H1 (cell line): ENCODE data around the gene DDX1.

ENCODE experiments used
- CHD1 ChIP-seq: IDR thresholded peaks from 2 replicates; pipeline ENCODE4 v1.6.1; 2012; ENCODE audit warnings: low read depth, low read length, improper control_type of control experiment
- EP300 ChIP-seq, 2 experiments: IDR thresholded peaks; 1 replicate in 1 of 2; 2 replicates in 1 of 2; pipeline ENCODE4 v1.6.1; 2011 to 2012; ENCODE audit warnings: low read depth in 2 of 2, low read length in 2 of 2, mild to moderate bottlenecking in 2 of 2, borderline replicate concordance in 1 of 2, inconsistent platforms in 1 of 2, moderate library complexity in 1 of 2
- EZH2 ChIP-seq: fragments of 200-600 bp; sonication (generic); IDR thresholded peaks from 2 replicates; pipeline ENCODE4 v1.7.1; 2012; ENCODE audit warnings: low read depth, mild to moderate bottlenecking, moderate library complexity, low read length, inconsistent platforms; ENCODE audit not compliant: severe bottlenecking
- MAX ChIP-seq: IDR thresholded peaks from 2 replicates; pipeline ENCODE4 v1.6.1; 2012; ENCODE audit warnings: inconsistent platforms
- POLR2AphosphoS5 ChIP-seq: IDR thresholded peaks from 2 replicates; pipeline ENCODE4 v1.6.1; 2011; ENCODE audit warnings: low read depth, low read length
- RFX5 ChIP-seq: IDR thresholded peaks from 2 replicates; pipeline ENCODE4 v1.6.1; 2011; ENCODE audit warnings: low read depth, low read length, improper control_type of control experiment, borderline replicate concordance
- SAP30 ChIP-seq: fragments of 300-600 bp; sonication (generic); IDR thresholded peaks from 2 replicates; pipeline ENCODE4 v1.7.1; 2012; ENCODE audit warnings: low read length, moderate library complexity, mild to moderate bottlenecking, inconsistent platforms; ENCODE audit not compliant: insufficient read depth, insufficient replicate concordance
- SRF ChIP-seq: IDR thresholded peaks from 2 replicates; pipeline ENCODE4 v1.6.1; 2011; ENCODE audit warnings: mild to moderate bottlenecking, low read depth, low read length, moderate library complexity
- SUZ12 ChIP-seq: fragments of 200-600 bp; sonication (generic); IDR thresholded peaks from 2 replicates; pipeline ENCODE4 v1.6.1; 2012; ENCODE audit warnings: mild to moderate bottlenecking, inconsistent platforms, low read length, moderate library complexity, mixed read lengths
- TCF12 ChIP-seq: IDR thresholded peaks from 2 replicates; pipeline ENCODE4 v1.6.1; 2011; ENCODE audit warnings: low read depth, mild to moderate bottlenecking, low read length
- YY1 ChIP-seq: IDR thresholded peaks from 2 replicates; pipeline ENCODE4 v1.6.1; 2011; ENCODE audit warnings: low read depth, mild to moderate bottlenecking, low read length
- TF ChIP-seq, protein P1 (sequence below), 3 experiments: IDR thresholded peaks; 1 replicate in 2 of 3; 2 replicates in 1 of 3; pipeline versions ENCODE4 v1.5.1 to v1.6.1; 2011; ENCODE audit warnings: low read length in 3 of 3, mild to moderate bottlenecking in 3 of 3, inconsistent platforms in 2 of 3, low read depth in 1 of 3, moderate library complexity in 1 of 3; ENCODE audit not compliant: insufficient read depth in 1 of 3; ENCODE audit errors: control extremely low read depth in 1 of 3

DNA sequence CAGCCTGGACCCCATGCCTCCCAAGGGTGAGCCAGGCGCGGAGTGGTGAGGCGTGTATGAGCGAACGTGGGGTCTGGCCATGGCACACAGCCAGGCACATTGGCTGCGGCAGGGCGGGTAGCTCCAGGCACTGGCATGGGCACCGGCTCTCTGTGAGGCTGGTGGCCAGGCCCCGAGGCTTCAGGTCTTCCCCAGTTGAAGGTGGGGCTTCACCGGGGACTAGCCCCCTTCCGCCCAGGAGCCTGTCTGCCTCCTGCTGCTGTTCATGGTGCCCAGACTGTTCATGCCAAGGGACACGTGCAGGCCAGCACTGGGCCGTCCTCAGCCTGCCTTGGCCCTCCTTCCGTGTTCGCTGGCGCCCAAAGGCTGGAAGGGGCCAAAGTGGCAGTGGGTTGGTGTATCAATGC lies 26.8 kb downstream of the DDX1 start:
- TF ChIP-seq SUZ12 = no peak
- TF ChIP-seq, protein P1, sequence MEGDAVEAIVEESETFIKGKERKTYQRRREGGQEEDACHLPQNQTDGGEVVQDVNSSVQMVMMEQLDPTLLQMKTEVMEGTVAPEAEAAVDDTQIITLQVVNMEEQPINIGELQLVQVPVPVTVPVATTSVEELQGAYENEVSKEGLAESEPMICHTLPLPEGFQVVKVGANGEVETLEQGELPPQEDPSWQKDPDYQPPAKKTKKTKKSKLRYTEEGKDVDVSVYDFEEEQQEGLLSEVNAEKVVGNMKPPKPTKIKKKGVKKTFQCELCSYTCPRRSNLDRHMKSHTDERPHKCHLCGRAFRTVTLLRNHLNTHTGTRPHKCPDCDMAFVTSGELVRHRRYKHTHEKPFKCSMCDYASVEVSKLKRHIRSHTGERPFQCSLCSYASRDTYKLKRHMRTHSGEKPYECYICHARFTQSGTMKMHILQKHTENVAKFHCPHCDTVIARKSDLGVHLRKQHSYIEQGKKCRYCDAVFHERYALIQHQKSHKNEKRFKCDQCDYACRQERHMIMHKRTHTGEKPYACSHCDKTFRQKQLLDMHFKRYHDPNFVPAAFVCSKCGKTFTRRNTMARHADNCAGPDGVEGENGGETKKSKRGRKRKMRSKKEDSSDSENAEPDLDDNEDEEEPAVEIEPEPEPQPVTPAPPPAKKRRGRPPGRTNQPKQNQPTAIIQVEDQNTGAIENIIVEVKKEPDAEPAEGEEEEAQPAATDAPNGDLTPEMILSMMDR (IDR thresholded peaks at IDR 0.05; ENCODE audit: control extremely low read depth in 1 of 3, insufficient read depth in 1 of 3, low read depth in 1 of 3, low read length in 3 of 3) = no peak
- TF ChIP-seq EP300 (IDR thresholded peaks at IDR 0.05; ENCODE audit: borderline replicate concordance in 1 of 2, low read depth in 2 of 2, low read length in 2 of 2) = no peak
- no peak for TF ChIP-seq CHD1
- TF ChIP-seq SRF = no peak
- TF ChIP-seq EZH2 = no peak
- TF ChIP-seq SAP30 = no peak
- TF ChIP-seq TCF12 = no peak
- TF ChIP-seq MAX = no peak
- no peak for TF ChIP-seq POLR2AphosphoS5
- TF ChIP-seq YY1 = no peak
- no peak for TF ChIP-seq RFX5
